GM18858 (cell line): ENCODE data around the gene C5orf52.
"Not testable (repeated sequence)": the region's sequence is repeated elsewhere in the genome, so short reads cannot be mapped to it uniquely, and the experiment has no call there.

ENCODE experiments used
- ATAC-seq: cut with Tn5 transposase; IDR thresholded peaks from one replicate; pipeline ENCODE4 v1.9.1; 2021; ENCODE audit not compliant: unreplicated experiment

The C5orf52 gene

DNA sequence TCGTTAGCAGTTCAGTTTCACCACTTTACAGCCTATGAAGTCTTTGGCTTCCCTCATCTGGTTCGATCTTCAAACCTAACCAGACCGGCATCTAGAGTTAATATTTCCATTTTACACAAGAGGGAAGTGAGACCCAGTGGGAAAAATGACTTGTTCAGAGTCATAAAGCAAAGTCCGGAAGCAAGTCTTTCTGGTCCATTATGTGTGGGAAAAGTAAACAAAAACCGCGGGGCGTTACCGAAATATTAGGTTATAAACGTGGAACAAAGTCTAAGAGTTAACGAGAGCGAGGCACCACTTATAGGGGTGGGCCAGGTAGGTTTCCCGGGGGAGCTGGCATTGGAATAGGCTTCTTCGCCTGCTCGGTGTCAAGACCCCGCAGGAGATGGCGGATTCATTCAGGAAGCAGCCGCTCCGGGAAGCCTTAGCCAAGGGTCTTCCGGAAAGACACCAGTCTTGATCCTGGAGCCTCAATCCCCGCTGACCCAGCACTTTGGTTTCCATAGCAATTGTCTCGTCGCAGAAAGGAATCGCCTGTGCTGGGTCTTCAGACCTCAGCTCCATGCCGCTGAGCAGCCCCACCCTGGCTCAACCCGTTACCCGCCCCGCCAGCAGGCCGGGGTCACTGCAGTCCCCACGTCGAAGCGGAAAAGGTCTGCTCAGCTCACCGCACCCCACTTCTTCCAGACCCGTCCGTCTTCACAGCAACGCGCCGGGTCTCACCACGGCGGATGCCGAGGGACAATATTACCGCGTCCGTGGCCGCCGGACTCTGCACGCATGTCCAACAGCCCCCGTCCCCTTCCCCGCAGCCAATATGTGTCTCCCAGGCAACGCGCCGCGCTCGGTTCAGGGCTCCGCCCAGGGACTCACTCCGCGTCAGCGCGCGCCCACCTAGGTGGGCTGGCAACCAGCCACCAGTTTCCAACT is at the start of gene C5orf52:
C5orf52 (plus strand) TSS at position 872 of the 930 bp plus-strand sequence. CDS start 82 bp downstream, outside the sequence.
- no peak for ATAC-seq

DNA sequence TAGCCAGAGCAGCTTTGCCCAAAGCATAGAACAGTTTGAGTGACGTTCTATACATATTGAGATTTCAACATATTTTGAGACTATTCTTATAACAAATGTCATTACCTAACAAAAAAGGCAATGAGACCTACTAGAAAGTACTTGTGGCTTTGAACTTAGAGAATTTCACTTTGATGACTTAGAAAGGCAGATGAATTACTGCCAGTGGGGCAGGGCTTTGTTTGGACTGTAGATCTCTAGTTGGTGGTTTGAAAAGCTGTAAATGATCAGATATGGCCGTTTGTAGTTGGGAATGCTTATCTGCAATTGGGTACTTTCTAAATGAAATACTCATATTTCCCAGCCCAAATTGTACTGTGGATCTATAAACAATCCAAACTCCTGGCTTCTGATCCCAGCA is 47.2 kb upstream of the C5orf52 start:
- ATAC-seq = no peak

DNA sequence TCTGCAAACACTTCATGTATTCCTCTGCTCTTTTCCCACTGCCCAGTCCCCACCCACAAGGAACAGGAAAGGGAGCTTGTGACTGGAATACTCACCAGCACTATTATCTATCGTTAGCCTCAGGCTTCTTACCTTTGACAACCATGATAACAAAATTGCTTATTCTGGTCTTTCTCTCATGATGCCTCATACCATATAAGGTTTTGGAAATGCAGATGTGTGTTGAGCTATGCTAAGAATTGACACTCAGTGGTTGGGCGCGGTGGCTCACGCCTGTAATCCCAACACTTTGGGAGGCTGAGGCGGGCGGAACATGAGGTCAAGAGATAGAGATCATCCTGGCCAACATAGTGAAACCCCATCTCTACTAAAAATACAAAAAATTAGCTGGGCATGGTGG is 44.5 kb upstream of the C5orf52 start:
- no peak for ATAC-seq

DNA sequence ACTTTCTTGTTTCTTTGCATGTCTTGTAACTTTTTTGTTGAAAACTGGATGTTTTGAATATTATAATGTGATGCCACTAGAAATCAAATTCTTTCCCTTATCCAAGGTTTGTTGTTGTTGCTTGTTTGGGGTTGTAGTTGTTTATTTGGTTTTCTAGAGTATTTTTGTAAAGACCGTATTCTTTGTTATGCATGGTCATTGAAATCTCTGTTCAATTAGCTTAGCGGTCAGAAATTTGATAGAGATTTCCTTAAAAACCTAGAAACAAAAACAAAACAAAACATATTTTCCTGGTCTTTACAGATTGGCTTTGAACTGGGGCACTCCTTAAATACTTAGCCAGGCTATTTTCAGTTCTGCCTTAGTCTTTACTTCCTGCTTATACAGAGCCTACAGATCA is 41.0 kb upstream of the C5orf52 start:
- no peak for ATAC-seq

DNA sequence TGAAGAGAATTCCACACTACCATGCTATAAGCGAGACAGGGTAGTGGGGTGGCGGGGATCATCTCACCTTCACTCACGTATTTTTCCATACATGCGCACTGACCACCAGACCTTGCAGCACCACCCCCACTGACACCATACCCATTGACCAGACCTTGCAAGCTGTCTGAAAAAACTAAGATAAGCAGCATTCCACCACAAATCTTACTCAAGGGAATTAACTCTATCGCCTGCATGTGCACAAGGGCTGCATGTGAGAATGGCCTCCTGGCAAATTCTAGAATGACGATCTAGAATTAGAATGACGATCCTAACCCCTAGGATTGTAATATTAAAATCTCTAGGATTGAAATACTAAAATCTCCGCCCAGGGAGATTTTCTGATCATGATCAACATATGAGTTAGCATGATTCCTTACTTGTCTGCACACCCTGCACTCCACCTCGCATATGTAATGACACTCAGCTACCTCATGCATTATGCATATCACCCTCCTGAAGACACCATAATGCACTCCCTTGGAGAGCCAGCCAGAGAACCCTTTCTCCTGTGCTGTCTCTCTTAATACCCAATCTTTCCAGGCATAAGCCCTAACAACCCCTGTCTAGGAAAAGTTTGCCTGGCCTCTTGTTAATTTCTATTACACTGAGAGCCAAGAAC is 30.8 kb upstream of the C5orf52 start:
- ATAC-seq = no peak

DNA sequence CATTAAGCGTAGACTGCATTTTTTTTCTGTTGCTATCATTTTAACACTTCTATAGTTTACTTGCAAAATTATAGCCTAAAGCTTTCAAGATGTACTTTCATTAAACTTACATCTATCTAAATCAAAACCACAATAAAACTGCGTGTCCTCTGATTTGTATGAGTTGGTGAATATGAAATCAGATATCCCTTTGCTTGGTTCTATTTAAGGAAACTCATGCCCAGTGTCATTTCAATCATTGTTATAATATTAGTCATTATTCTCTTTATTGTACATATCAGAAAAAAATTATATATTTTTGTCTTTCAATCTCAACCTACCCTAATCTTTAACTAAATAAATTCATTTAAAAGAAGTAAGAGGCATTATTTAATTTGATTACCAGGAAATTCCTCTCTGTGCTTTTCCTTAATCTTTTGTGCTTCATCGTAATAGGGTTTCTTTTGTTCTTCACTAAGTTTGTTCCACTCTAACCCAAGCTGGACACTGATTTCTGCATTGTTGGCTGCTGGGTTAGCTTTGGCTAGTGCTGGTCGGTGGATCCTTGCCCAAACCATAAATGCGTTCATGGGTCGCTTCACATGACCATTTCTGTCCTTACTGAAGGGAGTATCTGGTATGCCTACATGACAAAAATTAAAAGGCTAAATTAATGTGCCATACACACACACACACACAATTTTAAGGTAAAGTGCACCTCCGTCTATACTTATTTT is 22.9 kb upstream of the C5orf52 start:
- ATAC-seq = no peak

DNA sequence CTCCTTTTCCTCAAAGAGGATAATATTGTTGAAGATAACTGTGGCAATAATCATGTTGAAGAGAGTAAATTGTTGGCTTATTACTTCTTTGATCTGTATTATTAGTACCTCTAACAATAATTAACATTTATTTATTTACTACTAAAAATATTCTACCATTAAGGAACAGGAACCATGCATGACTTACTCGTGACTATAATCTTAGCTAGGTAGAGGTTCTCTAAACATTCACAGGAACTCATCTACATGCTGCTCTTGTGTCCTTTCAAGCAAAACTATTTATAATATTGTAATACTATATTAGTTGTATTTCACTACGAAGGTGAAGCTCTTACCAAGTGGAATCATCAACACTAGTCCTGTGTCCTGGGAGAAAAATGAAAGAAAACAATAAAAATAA is 22.2 kb upstream of the C5orf52 start:
- no peak for ATAC-seq

DNA sequence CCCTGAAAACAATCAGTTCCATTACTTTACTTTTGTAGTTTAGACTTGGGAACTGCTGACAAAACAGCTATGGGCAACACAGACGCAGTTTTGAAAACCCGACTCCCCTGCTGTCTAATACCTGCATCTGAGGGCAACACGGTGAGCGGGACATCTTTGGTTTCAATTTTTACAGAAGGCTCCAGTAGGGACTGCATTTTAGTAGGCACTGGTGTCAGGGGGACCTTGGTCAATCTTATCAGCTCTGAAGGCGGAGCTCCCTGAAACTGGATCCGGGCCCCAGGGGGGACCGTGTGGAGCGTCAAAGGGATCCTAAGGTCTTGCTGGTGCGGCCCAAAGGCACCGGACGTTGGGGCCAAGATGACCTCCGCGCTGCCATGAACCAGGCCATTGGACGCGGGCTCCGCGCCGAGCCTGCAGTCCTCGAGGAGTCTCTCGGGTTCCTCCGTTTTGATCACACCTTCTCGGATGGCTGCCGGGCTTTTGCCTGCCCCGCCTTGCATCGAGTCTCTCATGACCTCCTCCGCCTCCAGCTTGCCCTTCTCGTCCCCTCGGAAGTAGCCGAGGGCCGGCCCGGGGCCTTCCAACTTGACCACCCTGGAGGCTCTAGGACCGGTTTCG is 20.2 kb upstream of the C5orf52 start:
- no peak for ATAC-seq

DNA sequence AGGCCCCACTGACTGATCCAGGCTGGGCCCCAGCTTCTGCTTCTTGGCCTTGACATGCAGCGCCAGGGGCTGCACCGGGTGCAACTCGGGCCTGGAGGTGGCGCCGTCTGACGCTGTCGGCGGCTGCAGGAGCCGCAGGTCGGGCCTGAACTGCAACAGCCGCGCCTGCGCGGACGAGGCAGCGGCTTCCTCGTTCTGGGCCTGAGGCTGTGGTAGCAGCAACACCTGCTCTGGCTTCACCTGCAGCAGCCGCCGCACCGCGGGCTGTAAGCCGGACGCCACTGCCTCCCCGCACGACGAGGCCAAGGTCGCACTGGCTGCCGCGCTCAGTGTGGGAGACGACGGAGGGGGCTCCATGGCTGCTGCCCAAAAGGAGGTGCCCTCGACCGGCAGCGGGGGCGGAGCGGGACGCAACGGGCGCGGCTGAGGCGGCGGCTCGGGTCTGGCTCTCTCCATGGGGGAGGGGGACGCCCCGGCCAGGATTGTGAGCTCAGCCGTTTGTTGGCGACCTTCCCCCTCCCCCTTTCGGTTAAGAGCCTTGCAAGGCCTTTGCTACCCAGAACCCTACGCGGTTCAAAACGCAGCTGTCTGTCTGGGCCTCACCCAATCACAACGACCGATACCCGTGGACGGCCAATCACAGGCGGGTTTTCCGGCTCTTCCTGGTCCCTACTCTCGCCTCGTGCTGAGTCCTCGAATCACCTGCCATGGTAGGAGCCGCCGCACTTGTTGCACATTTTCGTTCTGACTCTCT is 19.5 kb upstream of the C5orf52 start:
- ATAC-seq = peak; percentile 77

DNA sequence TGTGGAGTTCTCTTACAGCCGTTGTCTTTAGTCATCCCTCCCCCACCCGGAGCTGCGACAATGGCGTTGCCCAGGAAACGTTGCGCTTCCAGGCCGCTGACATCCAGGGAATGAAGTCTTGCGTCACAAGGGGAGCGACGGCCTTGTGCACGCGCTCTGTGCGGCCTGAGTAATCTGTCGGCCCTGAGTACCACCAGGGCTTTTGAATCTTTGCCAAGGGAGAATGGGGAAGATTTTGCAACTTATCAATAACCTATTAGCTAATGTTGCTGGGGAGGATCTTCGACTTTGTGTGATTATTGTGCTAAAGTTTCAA is 19.0 kb upstream of the C5orf52 start, which contains the start of gene SOX30:
SOX30 (minus strand) TSS at position 62 of the 316 bp plus-strand sequence. CDS start 360 bp downstream, outside the sequence.
- no peak for ATAC-seq

DNA sequence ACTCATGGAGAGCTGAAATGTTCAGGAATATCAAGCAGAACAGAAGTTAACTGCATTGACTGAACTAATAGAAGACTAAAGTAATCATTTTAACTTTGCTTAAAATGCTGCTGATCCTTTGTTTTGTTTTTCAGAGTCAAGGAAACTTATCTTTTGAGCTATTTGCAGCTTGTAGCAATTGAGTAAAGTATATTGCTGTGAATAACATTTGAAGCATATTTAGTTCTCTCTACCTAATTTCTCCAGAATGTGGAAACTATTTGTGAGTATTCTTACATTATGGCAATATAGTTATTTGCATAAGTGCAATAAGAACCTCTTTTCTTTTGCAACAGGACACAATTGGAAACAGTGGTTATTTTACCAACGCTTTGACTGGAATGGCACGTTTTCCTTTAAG is 13.8 kb upstream of the C5orf52 start:
- ATAC-seq = no peak

DNA sequence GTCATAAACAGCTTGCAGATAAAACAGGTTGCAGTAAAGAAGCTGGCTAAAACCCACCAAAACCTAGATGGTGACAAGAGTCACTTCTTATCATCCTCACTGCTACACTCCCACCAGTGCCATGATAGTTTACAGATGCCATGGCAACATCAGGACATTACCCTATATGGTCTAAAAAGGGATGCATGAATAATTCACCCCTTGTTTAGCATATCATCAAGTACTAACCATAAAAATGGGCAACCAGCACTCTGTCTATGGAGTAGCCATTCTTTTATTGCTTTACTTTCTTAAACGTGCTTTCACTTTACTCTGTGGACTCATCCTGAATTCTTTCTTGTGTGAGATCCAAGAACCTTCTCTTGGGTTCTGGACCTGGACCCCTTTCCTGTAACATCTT is 12.4 kb upstream of the C5orf52 start:
- ATAC-seq = no peak

DNA sequence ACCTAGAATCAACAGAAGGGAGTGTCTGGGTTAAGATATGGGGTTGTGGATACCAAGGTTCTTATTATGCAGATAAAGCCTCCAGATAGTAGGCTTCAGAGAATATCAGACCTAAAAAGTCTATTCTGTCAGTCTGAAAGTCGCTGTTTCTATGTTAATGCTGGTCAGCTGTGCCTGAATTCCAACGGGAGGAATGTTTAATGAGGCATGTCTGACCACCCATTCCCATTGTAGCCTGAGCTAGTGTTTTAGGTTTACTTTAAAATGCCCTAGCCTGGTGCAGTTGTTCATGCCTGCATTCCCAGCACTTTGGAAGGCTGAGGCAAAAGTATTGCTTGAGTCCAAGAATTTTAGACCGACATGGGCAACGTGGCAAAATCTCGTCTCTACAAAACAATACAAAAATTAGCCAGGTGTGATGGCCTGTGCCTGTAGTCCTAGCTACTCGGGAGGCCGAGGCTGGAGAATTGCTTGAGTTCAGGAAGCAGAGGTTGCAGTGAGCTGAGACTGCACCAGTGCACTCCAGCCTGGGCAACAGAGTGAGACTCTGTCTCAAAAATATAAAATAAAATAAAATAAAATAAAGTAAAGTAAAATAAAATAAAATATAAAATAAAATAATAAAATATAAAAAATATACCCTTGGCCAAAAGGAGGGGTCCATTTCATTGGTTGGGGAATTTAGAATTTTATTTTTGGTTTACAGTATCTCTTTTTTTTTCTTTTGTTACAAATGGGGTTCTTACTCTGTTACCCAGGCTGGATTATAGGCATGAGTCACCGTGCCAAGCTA is 11.3 kb upstream of the C5orf52 start:
- no peak for ATAC-seq

DNA sequence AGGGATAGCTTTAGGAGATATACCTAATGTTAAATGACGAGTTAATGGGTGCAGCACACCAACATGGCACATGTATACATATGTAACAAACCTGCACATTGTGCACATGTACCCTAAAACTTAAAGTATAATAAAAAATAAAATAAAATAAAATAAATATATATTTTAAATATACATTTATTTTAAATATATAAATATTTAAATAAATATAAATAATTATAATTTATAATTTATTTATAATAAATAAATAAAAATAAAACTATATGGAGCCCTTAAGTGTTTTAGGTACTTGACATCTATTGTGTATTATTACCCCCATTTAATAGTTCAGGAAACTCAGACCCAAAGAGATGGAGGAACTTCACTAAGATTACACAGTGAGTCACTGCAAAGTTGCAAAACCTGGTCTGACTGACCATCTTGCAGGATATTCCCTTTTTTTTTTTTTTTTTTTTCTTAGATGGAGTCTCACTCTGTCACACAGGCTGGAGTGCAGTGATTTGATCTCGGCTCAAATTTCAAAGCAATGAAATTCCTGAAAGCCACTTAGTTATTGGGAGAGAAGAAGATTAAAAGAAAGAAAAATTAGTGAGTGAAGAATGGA is 5.8 kb upstream of the C5orf52 start:
- ATAC-seq = no peak

DNA sequence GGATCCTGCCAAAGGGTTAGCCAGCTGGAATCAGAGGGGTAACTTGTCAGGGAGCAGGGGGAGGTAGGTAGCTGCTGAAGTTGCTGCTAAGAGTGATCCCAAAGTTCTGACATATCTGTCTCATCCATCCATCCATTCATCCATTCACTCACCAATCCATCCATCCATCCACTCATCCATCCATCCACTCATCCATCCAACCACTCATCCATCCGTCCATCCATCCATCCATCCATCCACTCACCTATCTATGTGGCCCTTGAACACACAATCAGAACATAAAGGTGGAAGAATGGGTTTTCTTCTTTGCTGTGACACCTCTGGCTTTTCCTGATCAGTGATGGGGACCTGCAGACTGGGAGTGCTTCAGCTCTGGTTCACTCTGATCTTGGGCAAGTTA is 3.0 kb upstream of the C5orf52 start:
- no peak for ATAC-seq

DNA sequence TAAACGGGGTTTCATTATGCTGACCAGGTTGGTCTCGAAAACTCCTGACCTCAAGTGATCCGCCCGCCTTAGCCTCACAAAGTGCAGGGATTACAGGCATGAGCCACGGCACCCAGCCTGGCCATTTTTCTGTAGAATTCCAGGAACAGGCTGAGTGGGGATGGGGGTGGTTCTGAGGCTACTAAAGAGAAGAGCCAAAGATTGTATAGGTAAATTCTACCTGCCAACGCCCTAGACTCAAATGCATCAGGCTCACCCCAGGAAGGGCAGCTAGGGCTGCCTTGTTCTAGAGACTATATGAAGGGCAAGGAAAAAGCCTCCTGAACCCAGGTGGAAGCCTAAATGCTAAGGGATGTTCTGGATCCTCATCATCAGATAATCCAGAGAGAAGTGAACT is 1.6 kb upstream of the C5orf52 start:
- no peak for ATAC-seq

DNA sequence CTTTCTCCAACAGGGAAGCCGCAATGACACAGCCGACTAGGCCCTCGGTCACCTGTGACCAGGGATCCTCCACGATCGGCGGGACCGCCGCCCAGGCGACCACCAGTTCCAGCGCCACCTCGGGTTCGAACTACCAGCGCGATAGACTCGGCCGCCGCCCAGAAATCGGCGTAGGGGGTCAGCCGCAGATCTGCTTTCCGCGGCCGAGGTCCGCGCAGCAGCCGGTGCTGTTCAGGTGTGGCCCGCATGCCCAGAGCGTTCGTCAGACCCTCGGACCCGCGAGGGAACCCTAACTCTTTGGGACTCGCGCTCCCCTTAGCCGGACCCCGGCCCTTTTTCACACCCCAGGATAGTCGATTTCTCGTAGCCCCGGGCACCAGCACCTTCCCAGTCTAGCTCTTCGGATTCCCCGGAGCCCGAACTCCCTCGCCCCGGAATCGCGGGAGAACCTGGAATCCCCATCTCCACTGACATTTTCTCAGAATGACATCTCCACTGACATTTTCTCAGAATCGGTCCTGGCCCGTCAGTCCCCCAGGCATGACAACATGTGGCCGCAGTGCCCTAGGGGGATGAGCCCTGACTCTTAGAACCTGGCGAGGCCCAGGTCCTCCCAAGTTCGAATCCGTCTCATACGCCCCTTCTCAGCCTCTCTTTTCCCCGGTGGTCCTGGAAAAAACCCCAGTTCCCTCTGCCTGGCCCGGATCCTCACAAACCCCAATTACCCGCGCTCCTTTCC is 428 bp downstream of the C5orf52 start:
- no peak for ATAC-seq

DNA sequence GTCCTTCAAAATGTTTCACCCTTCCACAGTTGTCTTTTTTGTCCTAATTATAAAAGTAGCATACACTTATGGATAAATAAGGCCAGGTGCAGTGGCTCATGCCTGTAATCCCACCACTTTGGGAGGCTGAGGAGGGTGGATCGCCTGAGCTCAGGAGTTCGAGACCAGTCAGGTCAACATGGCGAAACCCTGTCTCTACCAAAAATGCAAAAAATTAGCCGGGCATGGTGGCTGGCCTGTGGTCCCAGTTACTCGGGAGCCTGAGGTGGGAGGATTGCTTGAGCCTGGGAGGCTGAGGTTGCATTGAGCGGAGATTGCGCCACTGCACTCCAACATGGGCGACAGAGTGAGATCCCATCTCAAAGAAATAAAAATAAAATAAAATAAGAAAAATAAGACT is 1.6 kb downstream of the C5orf52 start:
- no peak for ATAC-seq

DNA sequence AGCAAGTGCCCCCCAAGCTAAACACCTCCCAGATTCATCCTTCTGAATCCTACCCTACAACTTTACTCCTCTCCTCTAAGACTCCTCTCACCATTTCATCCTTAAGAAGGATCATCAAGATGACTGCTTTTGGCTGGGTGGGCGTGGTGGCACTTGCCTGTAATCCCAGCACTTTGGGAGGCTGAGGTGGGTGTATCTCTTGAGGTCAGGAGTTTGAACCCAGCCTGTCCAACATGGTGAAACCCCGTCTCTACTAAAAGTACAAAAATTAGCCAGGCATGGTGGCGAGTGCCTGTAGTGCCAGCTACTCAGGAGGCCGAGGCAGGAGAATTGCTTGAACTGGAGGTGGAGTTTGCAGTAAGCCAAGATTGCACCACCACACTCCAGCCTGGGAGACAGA is 3.0 kb downstream of the C5orf52 start:
- ATAC-seq = not testable (repeated sequence)
